Fibroblast of lung (primary cell): ENCODE results near the gene ZFY.

Experiments used
- CTCF ChIP-seq, 2 donors: IDR thresholded peaks in 1 of 2; conservative IDR thresholded peaks in 1 of 2; 1 replicate in 1 of 2; 2 replicates in 1 of 2; pipeline ENCODE4 v1.5.1; 2011 to 2012; ENCODE audit warnings: low read length in 2 of 2, control low read depth in 1 of 2, inconsistent platforms in 1 of 2, low read depth in 1 of 2, mild to moderate bottlenecking in 1 of 2
- EZH2 ChIP-seq: IDR thresholded peaks from 2 replicates; pipeline ENCODE4 v1.5.1; 2012; ENCODE audit warnings: low read length, control low read depth, mild to moderate bottlenecking; ENCODE audit errors: missing control alignments

DNA sequence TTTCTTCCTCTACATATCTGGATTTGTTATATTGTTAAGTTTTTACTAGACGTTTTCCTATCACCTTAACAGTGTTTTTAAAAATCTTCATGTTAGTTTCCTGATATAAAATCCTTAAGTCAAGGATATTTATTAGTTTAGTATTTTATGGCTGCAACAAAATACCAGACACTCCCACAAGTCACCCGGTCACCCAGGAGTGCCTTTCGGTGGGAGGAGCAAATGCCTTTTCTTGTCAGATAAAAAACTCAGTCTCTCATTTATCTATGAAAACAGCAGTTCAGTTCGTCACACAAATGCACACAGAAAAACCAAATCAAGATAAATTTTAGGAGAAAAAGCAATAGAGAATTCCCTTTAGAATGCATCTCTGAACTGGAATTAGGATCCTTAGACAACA, 77.0 kb downstream of the ZFY start:
- TF ChIP-seq CTCF (conservative IDR thresholded peaks at IDR 0.05 in 1 of 2, IDR thresholded peaks at IDR 0.05 in 1 of 2; ENCODE audit: low read depth in 1 of 2, low read length in 2 of 2) (no peak), EZH2 (no peak)
